Ovary (tissue), 9 donors: ENCODE measurements around the gene HINT2. TPM values are rescaled to one million over a fixed set of nuclear protein-coding genes. Genes with fewer than 3 reads are reported as not detected.

Experiments used
- DNase-seq, 5 donors: peaks; one replicate each; pipeline ENCODE4 v3.0.0-alpha.2; 2019 to 2020
- H3K27ac ChIP-seq, 2 donors: fragments of 200-600 bp; one replicate each; pipeline versions ENCODE4 v1.5.1 to v1.8.0; 2019 to 2022
- H3K27me3 ChIP-seq: fragments of 200-600 bp; one replicate; pipeline ENCODE4 v1.8.0; 2022
- H3K36me3 ChIP-seq: fragments of 200-600 bp; sonication (generic); one replicate; pipeline ENCODE4 v1.5.1; 2019
- H3K4me1 ChIP-seq: one replicate; pipeline ENCODE4 v1.8.1; 2013; ENCODE audit warnings: mild to moderate bottlenecking, moderate library complexity; ENCODE audit not compliant: insufficient read depth
- H3K4me3 ChIP-seq: fragments of 200-600 bp; sonication (generic); one replicate; pipeline ENCODE4 v1.5.1; 2017
- H3K9me3 ChIP-seq, 2 donors: fragments of 200-600 bp in 1 of 2; sonication (generic) in 1 of 2; one replicate each; pipeline versions ENCODE4 v1.5.1 to v1.8.1; 2013 to 2019; ENCODE audit warnings: mild to moderate bottlenecking in 1 of 2, moderate library complexity in 1 of 2
- CTCF ChIP-seq, 3 donors: fragments of 450-650 bp in 2 of 3; fragments of 200-600 bp in 1 of 3; IDR thresholded peaks; one replicate each; pipeline versions ENCODE4 v1.5.1 to v1.8.0; 2016 to 2022; ENCODE audit warnings: antibody characterized with exemption in 3 of 3, mild to moderate bottlenecking in 1 of 3
- EP300 ChIP-seq: sonication (generic); formaldehyde crosslinking; IDR thresholded peaks from one replicate; pipeline ENCODE4 v1.6.1; 2017; ENCODE audit warnings: antibody characterized with exemption
- POLR2A ChIP-seq: fragments of 450-650 bp; IDR thresholded peaks from one replicate; pipeline ENCODE4 v1.6.1; 2017; ENCODE audit warnings: antibody characterized with exemption, mild to moderate bottlenecking, moderate library complexity
- WGBS, 3 donors: extraction: QIAGEN DNeasy Blood & Tissue Kit in 1 of 3; methylation state at CpG; one replicate each; pipeline versions ENCODE4 v1.1.5 to v1.1.7; 2013 to 2017; 5-methylcytosine and 5-hydroxymethylcytosine counted together
- intact Hi-C, 4 donors: fragments of 100-400 bp; cut with DNase I; formaldehyde crosslinking; loops; one replicate each; pipeline versions ENCODE4 v1.11.0 to v1.15.1; 2022 to 2023
- polyA plus RNA-seq, 2 donors: library from polyadenylated mRNA; stranded (reverse); fragments of 200-250 nt in 1 of 2; fragments of 350-450 nt in 1 of 2; fragmentation: Illumina TruSeq in 1 of 2; extraction: RNeasy Lipid Tissue Mini Kit (QIAGEN cat#74804) in 1 of 2; gene quantifications; one replicate each; pipeline ENCODE4 v1.2.3, GENCODE V29; 2013 to 2014
- total RNA-seq, 7 donors: library from RNA; depleted of rRNA in 2 of 7; stranded (reverse); fragments of >200 nt in 2 of 7; fragmentation: NEBNext Ultra II Directional in 3 of 7; extraction: Animal tissue kit (Norgen Biotek cat#: 25700) in 3 of 7; gene quantifications; one replicate each; pipeline versions ENCODE4 v1.1.0 to v1.2.4, GENCODE V29; 2016 to 2023
- donor health status: DM: no; HTN: no; CAD: no; lungs with moderate emphysema.
- donor health status: DM: no; HTN: no; CAD: no.
- donor health status: Bipolar disorder and iron deficiency.
- donor health status: DM: yes; HTN: yes; CAD: no.
- donor health status: DM: no; HTN: no; CAD: no.
- donor health status: DM: yes; HTN: yes; CAD: no.

HINT2 gene
- total and polyA plus RNA-seq, 9 donors: 14.9 to 38.0 (median 26.1) TPM

DNA sequence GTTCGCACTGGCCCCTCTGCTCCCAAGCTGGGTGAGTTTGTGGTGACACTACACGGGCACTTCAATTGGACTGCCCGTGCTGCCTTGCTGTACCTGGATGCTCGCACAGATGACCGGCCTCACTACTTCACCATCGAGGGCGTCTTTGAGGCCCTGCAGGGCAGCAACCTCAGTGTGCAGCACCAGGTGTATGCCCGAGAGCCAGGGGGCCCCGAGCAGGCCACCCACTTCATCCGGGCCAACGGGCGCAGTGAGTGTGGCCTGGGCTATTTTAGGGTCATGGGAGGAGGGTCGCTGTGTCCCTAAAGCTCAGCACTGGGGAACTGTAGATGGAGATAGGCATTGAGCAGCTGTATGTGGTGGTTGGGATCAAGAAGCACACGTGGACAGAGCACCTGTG, 22.0 kb downstream of the HINT2 start:
- H3K4me1 ChIP-seq: peaks cover 7% of the 10 kb centered on the region
- no peak for TF ChIP-seq POLR2A
- TF ChIP-seq CTCF (IDR thresholded peaks at IDR 0.05): no peak
- no peak for TF ChIP-seq EP300
- H3K27ac ChIP-seq: no peak overlapping the region
- H3K9me3 ChIP-seq: no peaks in the 10 kb centered on the region
- no peaks in the 10 kb centered on the region for H3K27me3 ChIP-seq
- peak overlapping the region; percentile 33 for H3K4me3 ChIP-seq
- no peaks in the 10 kb centered on the region for H3K36me3 ChIP-seq
- no peak for DNase-seq
- WGBS, 3 donors: 75 to 82% (median 80%) methylated on average over 14 of the region's 14 CpGs
- intact Hi-C loops: loop anchor here (1.0 to 10.0 kb wide), 5 partner anchors 89 to 154 kb away; no protein-coding TSS in a partner anchor

GRCh38 chr9:35792024-35792813, 22.6 kb downstream of the HINT2 start:
- DNase-seq: peak in 4 of 5 donors; percentile 27 to 55 (median 46)
- intact Hi-C loops: loop anchor here (1.0 to 10.0 kb wide), 5 partner anchors 90 to 155 kb away; no protein-coding TSS in a partner anchor
- H3K9me3 ChIP-seq: no peaks in the 10 kb centered on the region
- TF ChIP-seq EP300 (no peak), CTCF (IDR thresholded peaks at IDR 0.05) (no peak), POLR2A (no peak)
- WGBS, 3 donors: 63 to 67% (median 66%) methylated on average over 34 of the region's 34 CpGs
- peak overlapping the region; percentile 33 for H3K4me3 ChIP-seq
- H3K27ac ChIP-seq: peak overlapping the region in 1 of 2 donors; percentile 67
- H3K27me3 ChIP-seq: no peaks in the 10 kb centered on the region
- peaks cover 7% of the 10 kb centered on the region for H3K4me1 ChIP-seq
- no peaks in the 10 kb centered on the region for H3K36me3 ChIP-seq

DNA sequence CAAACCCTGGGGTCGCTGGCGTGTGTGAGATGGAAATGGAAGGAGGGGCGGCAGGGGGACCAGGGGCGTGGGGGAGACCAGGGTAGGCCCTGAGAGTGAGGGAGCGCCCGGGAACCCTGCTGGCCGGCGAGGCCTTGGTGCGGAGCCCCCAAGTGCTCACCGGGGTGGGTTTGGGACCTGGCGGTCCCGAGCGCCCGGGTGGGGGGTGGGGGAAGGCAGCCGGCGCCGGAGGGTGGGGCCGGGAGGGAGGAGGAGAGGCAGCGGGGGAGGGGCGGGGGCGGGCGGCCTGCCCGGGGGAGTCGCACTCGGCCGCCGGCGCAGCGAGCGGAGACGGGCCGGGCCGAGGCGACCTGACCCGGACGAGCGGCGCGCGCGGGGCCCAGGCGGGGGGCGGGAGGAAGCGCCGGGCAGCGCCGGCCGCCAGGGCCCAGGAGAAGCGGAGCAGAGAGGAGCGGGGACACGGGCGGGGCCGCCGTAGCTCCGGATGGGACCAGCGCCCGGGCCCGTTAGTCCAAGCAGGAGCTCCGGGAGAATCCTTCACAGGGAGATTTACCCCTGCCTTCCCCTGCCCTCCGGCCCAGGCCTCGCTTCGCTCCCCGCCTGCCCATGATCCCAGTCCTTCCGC, 23.4 kb downstream of the HINT2 start, which contains the start of gene NPR2:
NPR2 (plus strand) TSS at position 295 of the 625 bp plus-strand sequence. CDS start 818 bp downstream, outside the sequence.
- Histone ChIP-seq H3K9me3 (no peaks in the 10 kb centered on the region), H3K4me1 (peaks cover 7% of the 10 kb centered on the region), H3K27me3 (no peaks in the 10 kb centered on the region), H3K4me3 (peak within 1 kb of the TSS; percentile 33), H3K36me3 (no peaks in the 10 kb centered on the region), H3K27ac (peak within 1 kb of the TSS; percentile 41 to 67)
- intact Hi-C loops: loop anchor here in 3 of 4 donors (5.0 to 10.0 kb wide), 4 partner anchors 91 to 156 kb away; no protein-coding TSS in a partner anchor
- peak; percentile 58 to 81 (median 69) for DNase-seq
- 2 to 3% (median 3%) methylated on average over 20 to 64 of the region's 64 CpGs for WGBS, 3 donors
- TF ChIP-seq CTCF (IDR thresholded peaks at IDR 0.05) (peak in 1 of 3 donors; percentile 9), EP300 (no peak)

DNA sequence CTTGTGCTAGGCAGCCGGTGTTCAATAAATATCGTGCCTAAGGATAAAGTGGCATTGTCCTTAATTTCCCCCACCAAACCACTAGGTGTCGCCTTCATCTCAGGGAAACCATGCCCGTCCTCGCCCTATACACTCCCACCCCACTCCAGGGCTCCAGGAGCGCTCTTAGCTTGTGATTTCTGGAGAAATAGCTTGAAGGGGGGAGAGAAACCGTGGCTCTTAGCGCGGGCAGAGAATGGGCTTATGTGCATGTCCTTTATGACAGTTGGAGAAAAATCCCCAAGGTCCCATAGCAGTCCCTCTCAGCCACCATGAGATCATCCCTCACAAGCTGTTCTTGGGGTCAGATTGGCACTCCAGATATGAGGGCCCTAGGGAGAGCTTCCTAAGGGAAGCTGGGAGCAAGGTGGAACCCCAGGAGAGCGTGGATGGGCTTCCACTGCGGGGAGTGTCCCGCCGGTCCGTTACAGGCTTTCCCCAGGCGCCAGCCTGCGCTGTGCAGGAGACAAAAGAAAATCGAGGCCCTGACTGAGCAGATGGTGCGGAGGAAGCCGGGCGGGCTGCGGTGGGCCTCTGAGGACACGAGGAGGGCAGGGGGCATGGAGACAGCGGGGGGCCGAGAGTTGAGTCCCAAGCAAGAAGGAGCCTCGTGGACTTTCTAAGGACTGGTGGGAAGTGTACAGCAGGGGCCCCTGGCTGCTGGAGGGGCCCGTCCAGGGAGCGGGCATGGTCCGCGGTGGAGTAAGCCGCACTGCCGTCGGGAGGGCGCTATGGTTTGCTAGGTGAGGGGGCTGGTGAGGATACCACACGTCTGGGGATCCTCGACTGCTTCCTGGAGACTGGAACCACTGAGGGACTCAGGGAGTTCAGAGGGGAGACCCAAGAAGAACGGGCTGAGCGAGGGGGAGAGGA, 24.2 kb downstream of the HINT2 start:
- peak; percentile 74 to 84 (median 77) for DNase-seq
- H3K4me1 ChIP-seq: peaks cover 7% of the 10 kb centered on the region
- TF ChIP-seq POLR2A: no peak
- TF ChIP-seq CTCF (IDR thresholded peaks at IDR 0.05): peak; percentile 68 to 80 (median 76)
- TF ChIP-seq EP300: no peak
- H3K27me3 ChIP-seq: no peaks in the 10 kb centered on the region
- peak overlapping the region in 1 of 2 donors; percentile 40 for H3K27ac ChIP-seq
- intact Hi-C loops: loop anchor here in 3 of 4 donors (5.0 to 10.0 kb wide), 4 partner anchors 92 to 157 kb away; no protein-coding TSS in a partner anchor
- H3K36me3 ChIP-seq: no peaks in the 10 kb centered on the region
- no peaks in the 10 kb centered on the region for H3K9me3 ChIP-seq
- peak overlapping the region; percentile 33 for H3K4me3 ChIP-seq
- WGBS, 3 donors: 20 to 24% (median 20%) methylated on average over 37 of the region's 37 CpGs
